ENCODE measurements around the gene ST7.
A peak's percentile ranks its signal among the peaks of the same experiment; 100 is the strongest.

Gene ST7

DNA sequence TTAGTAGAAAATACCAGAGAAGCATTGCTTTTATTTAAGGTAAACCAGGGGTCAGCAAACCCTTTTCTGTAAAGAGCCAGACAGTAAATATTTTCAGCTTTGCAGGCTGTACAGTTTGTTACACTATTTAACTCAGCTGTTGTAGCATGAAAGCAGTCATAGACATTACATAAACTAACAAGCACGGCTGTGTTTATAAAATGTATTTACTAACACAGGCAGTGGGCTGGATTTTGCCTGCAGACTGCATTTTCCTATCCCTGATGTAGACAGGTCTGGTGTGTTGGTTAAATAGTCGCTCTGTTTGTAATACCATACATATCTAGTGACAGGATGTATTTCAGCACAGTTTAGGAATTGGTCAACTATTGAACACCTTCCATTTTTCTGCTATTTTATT, 129.3 kb downstream of the ST7 start:
- no peak for DNase-seq (ENCODE audit: low read depth)
- TF ChIP-seq, protein P1, sequence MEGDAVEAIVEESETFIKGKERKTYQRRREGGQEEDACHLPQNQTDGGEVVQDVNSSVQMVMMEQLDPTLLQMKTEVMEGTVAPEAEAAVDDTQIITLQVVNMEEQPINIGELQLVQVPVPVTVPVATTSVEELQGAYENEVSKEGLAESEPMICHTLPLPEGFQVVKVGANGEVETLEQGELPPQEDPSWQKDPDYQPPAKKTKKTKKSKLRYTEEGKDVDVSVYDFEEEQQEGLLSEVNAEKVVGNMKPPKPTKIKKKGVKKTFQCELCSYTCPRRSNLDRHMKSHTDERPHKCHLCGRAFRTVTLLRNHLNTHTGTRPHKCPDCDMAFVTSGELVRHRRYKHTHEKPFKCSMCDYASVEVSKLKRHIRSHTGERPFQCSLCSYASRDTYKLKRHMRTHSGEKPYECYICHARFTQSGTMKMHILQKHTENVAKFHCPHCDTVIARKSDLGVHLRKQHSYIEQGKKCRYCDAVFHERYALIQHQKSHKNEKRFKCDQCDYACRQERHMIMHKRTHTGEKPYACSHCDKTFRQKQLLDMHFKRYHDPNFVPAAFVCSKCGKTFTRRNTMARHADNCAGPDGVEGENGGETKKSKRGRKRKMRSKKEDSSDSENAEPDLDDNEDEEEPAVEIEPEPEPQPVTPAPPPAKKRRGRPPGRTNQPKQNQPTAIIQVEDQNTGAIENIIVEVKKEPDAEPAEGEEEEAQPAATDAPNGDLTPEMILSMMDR (IDR thresholded peaks at IDR 0.05; ENCODE audit: insufficient read depth, low read depth, low read length, missing control alignments), result no peak
- no peak overlapping the region for H3K4me3 ChIP-seq (ENCODE audit: low read length)

DNA sequence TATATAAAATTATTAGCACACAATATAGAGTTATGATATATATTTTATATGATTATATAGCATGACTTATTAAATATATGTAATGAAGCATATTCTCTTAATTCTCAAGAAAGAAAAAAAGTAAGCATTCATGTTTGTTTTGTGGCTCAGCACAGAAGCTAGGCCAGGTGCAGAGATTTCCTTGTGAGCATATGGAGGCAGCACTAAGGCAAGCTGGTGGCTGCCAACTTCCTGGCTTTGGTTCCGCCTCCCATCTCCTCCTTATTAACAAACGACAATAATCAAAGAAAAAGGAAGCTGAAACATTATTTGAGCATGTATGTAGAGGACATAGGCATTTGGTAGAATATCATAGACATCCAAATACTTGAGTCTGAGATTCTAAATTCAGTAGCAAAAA, 130.3 kb downstream of the ST7 start:
- no peak for DNase-seq (ENCODE audit: low read depth)
- no peak overlapping the region for H3K4me3 ChIP-seq (ENCODE audit: low read length)
- TF ChIP-seq, protein P1 (IDR thresholded peaks at IDR 0.05; ENCODE audit: insufficient read depth, low read depth, low read length, missing control alignments), result no peak

DNA sequence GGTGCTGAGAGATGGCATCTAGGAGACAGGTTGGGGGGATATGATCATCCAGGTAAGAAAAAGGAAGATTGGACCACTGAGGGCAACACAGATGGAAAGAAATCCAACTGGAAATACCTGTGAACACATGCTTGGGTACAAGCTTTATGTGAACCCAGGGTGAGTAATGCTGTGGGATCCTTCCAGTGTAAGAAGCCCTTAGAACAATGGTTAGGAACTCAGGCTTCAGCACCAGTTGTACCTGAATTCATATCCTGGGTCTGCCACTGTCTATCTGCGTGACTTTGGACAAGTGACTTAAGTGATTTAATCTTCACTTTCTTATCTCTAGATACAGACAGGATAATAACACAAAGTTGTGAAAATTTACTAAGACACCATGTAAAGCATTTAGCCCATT, 131.0 kb downstream of the ST7 start:
- DNase-seq (ENCODE audit: low read depth), result peak; percentile 79
- TF ChIP-seq, protein P1 (IDR thresholded peaks at IDR 0.05; ENCODE audit: insufficient read depth, low read depth, low read length, missing control alignments), result no peak
- no peak overlapping the region for H3K4me3 ChIP-seq (ENCODE audit: low read length)

DNA sequence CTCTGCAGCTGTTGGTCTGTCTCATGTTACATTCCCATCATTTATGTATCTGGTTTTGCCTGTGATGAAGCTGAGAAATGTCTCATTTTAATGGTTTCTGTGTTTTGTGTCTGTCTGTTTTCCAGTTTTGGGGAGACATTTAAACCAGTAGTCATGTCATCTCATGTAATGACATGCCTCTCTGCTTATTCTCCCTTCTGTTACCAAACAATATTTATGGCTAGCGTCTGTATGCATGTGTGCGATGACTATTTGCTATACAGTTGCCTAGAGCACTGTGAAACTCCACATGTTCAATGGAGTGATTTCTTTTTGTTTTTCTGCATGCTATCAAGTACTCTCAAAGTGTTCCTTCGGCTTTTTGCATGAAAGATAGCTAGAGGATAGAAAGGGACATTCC, 132.0 kb downstream of the ST7 start:
- no peak overlapping the region for H3K4me3 ChIP-seq (ENCODE audit: low read length)
- peak; percentile 78 for DNase-seq (ENCODE audit: low read depth)
- TF ChIP-seq, protein P1 (IDR thresholded peaks at IDR 0.05; ENCODE audit: insufficient read depth, low read depth, low read length, missing control alignments), result no peak

DNA sequence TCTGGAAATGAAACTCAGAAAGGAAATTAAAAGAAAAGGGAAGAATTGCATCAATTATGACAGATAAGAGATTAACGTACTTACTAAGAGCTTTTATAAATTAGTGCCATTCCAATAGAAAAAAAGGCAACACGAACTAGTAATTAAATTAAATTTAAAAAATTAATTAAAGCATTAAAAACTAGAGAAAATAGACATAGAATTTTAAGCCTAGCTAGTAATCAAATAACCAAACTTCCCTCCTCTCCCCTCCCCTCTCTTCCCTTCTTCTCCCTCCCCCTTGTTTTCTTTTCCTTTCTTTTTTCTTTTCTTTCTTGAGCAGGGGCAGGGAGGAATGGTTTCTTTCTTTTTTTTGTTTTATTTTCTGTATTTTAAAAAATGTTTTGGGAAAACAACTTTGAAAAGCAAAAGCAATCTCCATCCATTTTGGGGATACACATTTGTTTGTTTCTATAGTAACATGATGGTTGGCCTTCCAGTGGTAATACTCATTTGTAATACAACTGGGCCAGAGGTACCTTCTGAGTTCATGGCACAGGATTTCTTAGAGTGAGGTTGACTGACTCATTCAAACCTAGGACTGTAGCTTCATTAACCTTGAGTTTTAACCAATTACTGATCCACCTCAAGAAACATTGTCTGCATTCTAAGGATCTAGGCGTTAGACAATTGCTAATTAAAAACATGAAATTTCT, 132.6 kb downstream of the ST7 start:
- peak; percentile 50 for DNase-seq (ENCODE audit: low read depth)
- TF ChIP-seq, protein P1 (IDR thresholded peaks at IDR 0.05; ENCODE audit: insufficient read depth, low read depth, low read length, missing control alignments), result no peak
- no peak overlapping the region for H3K4me3 ChIP-seq (ENCODE audit: low read length)

DNA sequence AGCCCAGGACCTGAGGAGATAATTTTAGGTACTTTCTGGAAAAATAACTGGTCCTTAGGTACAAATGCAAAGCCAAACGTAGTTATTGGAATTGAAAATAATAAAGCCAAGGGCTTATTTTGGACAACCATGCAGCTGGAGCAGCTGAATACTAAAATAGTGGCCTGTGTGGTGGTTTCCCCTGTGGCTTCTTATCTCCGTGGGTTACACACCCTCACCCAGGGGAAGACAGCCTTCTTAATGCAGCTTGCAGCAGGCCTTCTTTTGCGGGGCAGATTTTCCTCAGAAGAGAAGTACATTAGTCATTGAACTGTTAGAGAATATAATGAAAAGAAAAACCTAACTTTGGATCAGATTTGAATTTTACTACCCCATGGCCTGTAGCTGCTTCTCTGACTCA, 133.5 kb downstream of the ST7 start:
- DNase-seq (ENCODE audit: low read depth), result no peak
- H3K4me3 ChIP-seq (ENCODE audit: low read length), result no peak overlapping the region
- TF ChIP-seq, protein P1 (IDR thresholded peaks at IDR 0.05; ENCODE audit: insufficient read depth, low read depth, low read length, missing control alignments), result no peak

Measured in epithelial cell of esophagus (primary cell).